ENCODE results near the gene AGPAT2.
"Not testable (repeated sequence)": the region's sequence is repeated elsewhere in the genome, so short reads cannot be mapped to it uniquely, and the experiment has no call there.

Gene AGPAT2

GRCh38 chr9:136720251-136720897, 33.1 kb upstream of the AGPAT2 start:
- DNase-seq = no peak

GRCh38 chr9:136719195-136719880, 32.1 kb upstream of the AGPAT2 start:
- no peak for DNase-seq

- no peak for DNase-seq
Measured at GRCh38 chr9:136718345-136719194, 31.3 kb upstream of the AGPAT2 start.

GRCh38 chr9:136717399-136717798, 30.1 kb upstream of the AGPAT2 start:
- no peak for DNase-seq

- no peak for DNase-seq
Measured at GRCh38 chr9:136714893-136715274, 27.6 kb upstream of the AGPAT2 start.

GRCh38 chr9:136714096-136714892, 27.0 kb upstream of the AGPAT2 start:
- DNase-seq = no peak

GRCh38 chr9:136713550-136713949, 26.3 kb upstream of the AGPAT2 start:
- DNase-seq = no peak

GRCh38 chr9:136712690-136713544, 25.7 kb upstream of the AGPAT2 start:
- no peak for DNase-seq

GRCh38 chr9:136711751-136712689, 24.8 kb upstream of the AGPAT2 start, which contains the start of gene DIPK1B:
DIPK1B (plus strand) TSS chr9:136712572; CDS start chr9:136712666, 94 bp downstream.
- no peak for DNase-seq

GRCh38 chr9:136711219-136711648, 24.0 kb upstream of the AGPAT2 start:
- not testable (repeated sequence) for DNase-seq

GRCh38 chr9:136710543-136710942, 23.3 kb upstream of the AGPAT2 start:
- no peak for DNase-seq

GRCh38 chr9:136709454-136710109, 22.3 kb upstream of the AGPAT2 start:
- DNase-seq = no peak

- no peak for DNase-seq
Measured at GRCh38 chr9:136707849-136708517, 20.7 kb upstream of the AGPAT2 start.

- DNase-seq = no peak
Measured at GRCh38 chr9:136707011-136707410, 19.8 kb upstream of the AGPAT2 start.

- no peak for DNase-seq
Measured at GRCh38 chr9:136705564-136705963, 18.3 kb upstream of the AGPAT2 start.

GRCh38 chr9:136704741-136705140, 17.5 kb upstream of the AGPAT2 start:
- DNase-seq = not testable (repeated sequence)

GRCh38 chr9:136703276-136703860, 16.1 kb upstream of the AGPAT2 start:
- no peak for DNase-seq

- DNase-seq = no peak
Measured at GRCh38 chr9:136701668-136702053, 14.4 kb upstream of the AGPAT2 start.
